GM10248 (cell line): ENCODE data around the gene RAP1GAP.

Experiments used
- CTCF ChIA-PET: fragments of 300-600 bp; sonication (Branson Sonifier 250); formaldehyde crosslinking; extraction: SDS; loops from one replicate; lab custom pipeline; 2021; ENCODE audit warnings: antibody characterized with exemption; lab: Yijun Ruan, JAX
- POLR2A ChIA-PET: fragments of 350-650 bp; sonication (Branson Sonifier 250); formaldehyde crosslinking; extraction: SDS; loops from one replicate; lab custom pipeline; 2020; ENCODE audit warnings: antibody characterized with exemption; lab: Yijun Ruan, JAX
- DNase-seq: peaks from one replicate; pipeline ENCODE4 v3.0.0; 2012; ENCODE audit errors: extremely low spot score
- CTCF ChIP-seq: IDR thresholded peaks from 2 replicates; pipeline ENCODE4 v1.5.1; 2012; ENCODE audit warnings: mild to moderate bottlenecking, low read depth; ENCODE audit errors: extremely low read depth, missing control alignments, control extremely low read depth

Gene RAP1GAP

DNA sequence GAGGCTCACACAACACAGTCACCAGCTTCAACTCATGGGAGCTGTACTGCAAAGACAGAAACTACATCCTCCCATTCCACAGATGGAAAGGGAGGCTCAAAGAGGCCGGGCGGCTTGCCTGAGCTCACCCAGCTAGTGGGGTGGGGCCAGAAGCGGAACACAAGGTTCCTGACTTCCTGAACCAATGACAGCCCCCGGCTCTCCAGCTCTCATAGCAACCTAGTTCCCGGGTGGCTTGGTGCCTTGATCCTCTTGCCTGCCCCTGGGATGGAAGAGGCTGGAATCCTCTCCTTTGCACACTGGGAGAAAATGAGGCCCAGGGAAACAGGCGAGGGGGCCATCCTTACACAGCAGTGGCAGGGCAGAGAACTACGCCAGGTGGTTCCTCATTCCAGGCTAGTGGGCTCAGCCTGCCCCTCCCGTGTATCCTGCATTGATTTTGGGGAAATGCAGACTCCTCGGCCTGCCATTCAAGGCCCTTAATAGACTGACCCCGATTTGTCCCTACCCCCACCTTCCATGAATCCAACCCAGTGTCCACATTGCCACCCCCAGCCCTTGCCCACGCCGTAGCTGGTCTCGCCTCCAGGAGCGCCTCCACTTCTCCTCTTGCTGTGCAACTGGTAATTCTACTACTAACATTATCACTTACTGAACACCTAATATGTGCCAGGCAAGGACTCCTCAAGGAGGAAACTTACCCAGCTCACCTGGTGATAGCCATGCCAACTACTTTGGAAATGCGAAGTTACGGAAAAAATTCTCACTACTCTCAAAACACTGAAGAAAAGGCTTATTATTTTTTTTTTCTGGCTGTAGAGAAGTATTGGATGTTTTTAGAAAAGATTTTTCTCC lies 5.0 kb downstream of the RAP1GAP start:
- ChIA-PET CTCF (interaction anchor here (1.3 to 1.9 kb wide), 2 partner anchors 10 to 14 kb away, joined by 4 to 5 read pairs; no protein-coding TSS in a partner anchor), POLR2A (no interaction called here)
- DNase-seq, result no peak
- TF ChIP-seq CTCF, result no peak

DNA sequence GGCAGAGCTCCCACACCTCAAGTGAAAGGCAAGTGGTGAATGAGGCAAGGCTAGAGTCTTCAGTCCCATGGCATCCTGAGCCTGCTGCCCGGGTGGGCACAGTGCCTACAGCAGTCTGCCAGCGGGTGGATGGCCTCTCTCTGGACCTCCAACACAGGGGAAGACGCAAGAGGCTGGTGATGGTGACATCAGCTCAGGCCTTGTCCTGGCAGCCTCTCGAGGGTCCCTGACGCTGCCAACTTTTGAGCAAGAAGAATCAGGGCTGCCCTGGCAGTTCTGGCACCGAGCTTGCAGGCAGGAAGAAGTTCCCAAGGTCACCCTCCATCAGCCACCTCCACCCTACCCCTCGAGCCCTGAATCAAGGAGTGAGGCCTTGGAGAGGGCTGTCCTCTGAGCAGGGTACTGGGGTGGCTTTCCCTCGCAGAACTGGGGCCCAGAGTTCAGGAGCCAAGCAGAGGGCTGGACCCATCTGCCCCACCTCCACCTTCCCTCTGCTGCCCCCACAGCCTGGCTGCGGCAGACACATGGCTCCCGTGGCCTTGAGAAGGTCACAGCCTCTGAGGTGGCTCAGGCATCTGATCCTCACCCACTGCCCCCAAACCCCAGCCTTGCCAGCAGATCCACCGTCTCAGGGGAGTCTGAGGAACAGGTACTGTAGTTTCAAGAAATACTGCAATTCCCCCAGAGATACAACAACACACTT lies 5.8 kb downstream of the RAP1GAP start:
- CTCF ChIA-PET, result interaction anchor here (1.3 to 1.9 kb wide), 2 partner anchors 9 to 14 kb away, joined by 4 to 5 read pairs; no protein-coding TSS in a partner anchor
- no peak for DNase-seq
- no peak for TF ChIP-seq CTCF
- POLR2A ChIA-PET, result no interaction called here

DNA sequence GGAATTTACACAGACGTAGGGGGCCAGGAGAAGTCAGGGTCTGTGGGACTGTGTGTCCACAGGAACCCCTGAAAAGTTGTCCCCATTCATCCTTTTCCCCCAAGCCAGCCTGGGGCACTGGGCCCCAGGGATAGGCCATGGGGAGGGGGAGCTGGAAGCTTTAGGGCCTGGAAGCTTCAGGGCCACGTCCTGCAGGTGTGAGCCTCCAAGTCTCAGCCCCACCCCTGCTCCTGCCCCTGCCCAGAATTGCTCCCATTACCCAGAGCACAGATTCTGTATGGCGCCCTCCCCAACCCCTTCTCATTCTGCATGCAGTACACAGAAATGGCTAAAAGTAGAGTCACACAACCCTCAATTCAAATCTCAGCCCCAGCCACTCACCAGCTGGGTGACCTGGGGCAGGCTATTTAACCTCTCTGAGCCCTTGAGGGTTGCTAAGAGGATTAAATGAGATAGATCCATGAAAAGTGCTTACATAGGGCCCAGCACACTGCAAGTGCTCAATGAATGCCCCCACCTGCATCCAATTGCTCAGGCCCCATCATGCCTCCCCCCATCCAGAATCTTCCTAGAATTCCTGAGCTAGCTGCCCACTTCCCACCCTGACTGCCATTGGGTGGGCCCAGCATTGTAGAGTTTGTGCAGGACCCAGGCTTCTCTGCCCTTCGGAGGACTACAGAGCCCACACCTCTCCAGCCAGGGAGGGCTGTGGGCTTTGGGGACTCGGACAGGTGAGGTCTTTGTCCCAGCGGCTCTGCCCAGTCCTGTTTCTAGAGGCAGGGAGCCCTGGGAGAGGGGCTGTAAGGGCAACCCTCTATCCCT lies 6.5 kb downstream of the RAP1GAP start:
- POLR2A ChIA-PET, result no interaction called here
- CTCF ChIA-PET, result interaction anchor here (1.2 to 1.9 kb wide), 2 partner anchors 15 to 393 kb away, joined by 3 to 4 read pairs; no protein-coding TSS in a partner anchor
- no peak for DNase-seq
- TF ChIP-seq CTCF, result no peak

DNA sequence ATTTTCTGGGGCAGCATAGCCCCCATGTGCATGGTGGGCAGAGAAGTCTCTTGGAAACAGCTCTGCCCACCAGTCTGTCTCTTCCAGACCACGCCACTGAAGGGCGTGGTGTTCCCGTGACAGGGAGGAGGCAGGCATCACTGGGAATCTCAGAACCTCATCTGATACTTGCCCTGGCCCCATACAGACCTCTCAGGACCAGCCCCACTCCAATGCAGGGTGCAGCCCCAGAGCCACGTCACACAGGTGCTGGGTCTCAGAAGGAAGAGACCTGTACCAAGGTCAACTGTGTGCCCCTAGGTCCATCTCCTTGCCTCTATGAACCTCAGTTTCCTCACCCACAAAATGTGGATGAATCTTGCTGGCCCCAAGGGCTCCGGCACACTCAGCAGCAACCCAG lies 7.3 kb downstream of the RAP1GAP start:
- POLR2A ChIA-PET, result no interaction called here

GRCh38 chr1:21659924-21660326 lies 9.2 kb downstream of the RAP1GAP start:
- TF ChIP-seq CTCF, result no peak
- CTCF ChIA-PET, result interaction anchor here (0.7 to 2.8 kb wide), 13 partner anchors 8 to 405 kb away, joined by 3 to 11 read pairs (median 5); partner anchors contain the start of gene RAP1GAP
- POLR2A ChIA-PET, result no interaction called here
- DNase-seq, result no peak

More for the DNA sequence above, 7.3 kb downstream of the RAP1GAP start:
- CTCF ChIA-PET, result interaction anchor here (1.1 to 1.2 kb wide), 3 partner anchors 126 to 392 kb away, joined by 3 read pairs; no protein-coding TSS in a partner anchor
- no peak for TF ChIP-seq CTCF
- no peak for DNase-seq
